ENCODE measurements around the gene OSBPL9.

The OSBPL9 gene

GRCh38 chr1:51572365-51572764 lies 44.5 kb upstream of the OSBPL9 start:
- in situ Hi-C loops (cut with HindIII; ENCODE audit: low pct_ligation_motif_present, low sequenced_read_pairs): no loop called here
- H3K4me3 ChIP-seq (ENCODE audit: low read depth, low read length): no peak overlapping the region
- H3K36me3 ChIP-seq (replicated peaks): no peaks in the 10 kb centered on the region
- H3K27ac ChIP-seq: no peak overlapping the region
- no peak for TF ChIP-seq CTCF (IDR thresholded peaks at IDR 0.05; ENCODE audit: low read depth, low read length, missing control alignments)
- no peaks in the 10 kb centered on the region for H3K27me3 ChIP-seq (replicated peaks)
- DNase-seq: no peak

GRCh38 chr1:51574796-51575195 lies 42.1 kb upstream of the OSBPL9 start:
- in situ Hi-C loops (cut with HindIII; ENCODE audit: low pct_ligation_motif_present, low sequenced_read_pairs): no loop called here
- DNase-seq: no peak
- H3K27me3 ChIP-seq (replicated peaks): no peaks in the 10 kb centered on the region
- H3K27ac ChIP-seq: no peak overlapping the region
- TF ChIP-seq CTCF (IDR thresholded peaks at IDR 0.05; ENCODE audit: low read depth, low read length, missing control alignments): no peak
- H3K36me3 ChIP-seq (replicated peaks): no peaks in the 10 kb centered on the region
- H3K4me3 ChIP-seq (ENCODE audit: low read depth, low read length): no peak overlapping the region

GRCh38 chr1:51575406-51576084 lies 41.3 kb upstream of the OSBPL9 start:
- Histone ChIP-seq H3K36me3 (replicated peaks) (no peaks in the 10 kb centered on the region), H3K27me3 (replicated peaks) (no peaks in the 10 kb centered on the region), H3K27ac (no peak overlapping the region), H3K4me3 (ENCODE audit: low read depth, low read length) (no peak overlapping the region)
- peak; percentile 61 for DNase-seq
- TF ChIP-seq CTCF (IDR thresholded peaks at IDR 0.05; ENCODE audit: low read depth, low read length, missing control alignments): no peak
- in situ Hi-C loops (cut with HindIII; ENCODE audit: low pct_ligation_motif_present, low sequenced_read_pairs): no loop called here

- DNase-seq: no peak
- no peaks in the 10 kb centered on the region for H3K36me3 ChIP-seq (replicated peaks)
- no peak overlapping the region for H3K4me3 ChIP-seq (ENCODE audit: low read depth, low read length)
- in situ Hi-C loops (cut with HindIII; ENCODE audit: low pct_ligation_motif_present, low sequenced_read_pairs): no loop called here
- H3K27ac ChIP-seq: no peak overlapping the region
- H3K27me3 ChIP-seq (replicated peaks): no peaks in the 10 kb centered on the region
- no peak for TF ChIP-seq CTCF (IDR thresholded peaks at IDR 0.05; ENCODE audit: low read depth, low read length, missing control alignments)
These were observed 40.8 kb upstream of the OSBPL9 start for GRCh38 chr1:51576085-51576444.

GRCh38 chr1:51576923-51577322 lies 40.0 kb upstream of the OSBPL9 start:
- in situ Hi-C loops (cut with HindIII; ENCODE audit: low pct_ligation_motif_present, low sequenced_read_pairs): no loop called here
- H3K27ac ChIP-seq: no peak overlapping the region
- no peaks in the 10 kb centered on the region for H3K27me3 ChIP-seq (replicated peaks)
- no peaks in the 10 kb centered on the region for H3K36me3 ChIP-seq (replicated peaks)
- DNase-seq: no peak
- TF ChIP-seq CTCF (IDR thresholded peaks at IDR 0.05; ENCODE audit: low read depth, low read length, missing control alignments): no peak
- no peak overlapping the region for H3K4me3 ChIP-seq (ENCODE audit: low read depth, low read length)
